Measurements from ENCODE around the gene SLC35F1.

- no peak for TF ChIP-seq CTCF (IDR thresholded peaks at IDR 0.05; ENCODE audit: poor library complexity)
- no peak for TF ChIP-seq EZH2 (IDR thresholded peaks at IDR 0.05; ENCODE audit: borderline replicate concordance)
Measured at GRCh38 chr6:118054082-118054481, 147.0 kb downstream of the SLC35F1 start.

All from hepatocyte (in vitro differentiated cells).